ENCODE data around the gene DRAP1.

DRAP1 gene

DNA sequence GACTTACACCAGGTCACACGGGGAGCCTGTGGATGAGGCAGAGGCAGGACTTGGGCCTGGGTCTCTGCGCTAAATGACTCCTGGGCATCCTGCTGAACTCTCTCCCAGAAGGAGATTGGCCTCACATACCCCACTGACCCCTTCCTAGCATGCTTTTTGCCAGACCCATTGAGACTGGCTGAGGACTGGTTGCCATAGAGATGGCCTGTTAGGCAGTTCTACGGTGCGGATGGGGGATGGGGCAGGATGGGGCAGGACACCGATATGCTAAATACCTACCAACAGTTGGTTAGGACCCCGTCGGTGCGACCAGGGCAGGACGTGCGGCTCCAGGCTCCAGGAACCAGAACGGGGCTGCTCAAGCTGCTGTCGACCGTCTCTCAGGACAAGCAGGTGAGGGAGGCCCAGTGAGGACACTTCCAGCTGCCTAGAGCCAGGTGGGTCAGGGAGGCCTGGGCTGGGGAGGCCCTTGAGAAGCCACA is 26.2 kb downstream of the DRAP1 start, which contains the start of gene TSGA10IP:
TSS of gene TSGA10IP (plus strand) at position 51 of the 482 bp plus-strand sequence. CDS start at position 247, 196 bp downstream.
- TF ChIP-seq, protein P1, sequence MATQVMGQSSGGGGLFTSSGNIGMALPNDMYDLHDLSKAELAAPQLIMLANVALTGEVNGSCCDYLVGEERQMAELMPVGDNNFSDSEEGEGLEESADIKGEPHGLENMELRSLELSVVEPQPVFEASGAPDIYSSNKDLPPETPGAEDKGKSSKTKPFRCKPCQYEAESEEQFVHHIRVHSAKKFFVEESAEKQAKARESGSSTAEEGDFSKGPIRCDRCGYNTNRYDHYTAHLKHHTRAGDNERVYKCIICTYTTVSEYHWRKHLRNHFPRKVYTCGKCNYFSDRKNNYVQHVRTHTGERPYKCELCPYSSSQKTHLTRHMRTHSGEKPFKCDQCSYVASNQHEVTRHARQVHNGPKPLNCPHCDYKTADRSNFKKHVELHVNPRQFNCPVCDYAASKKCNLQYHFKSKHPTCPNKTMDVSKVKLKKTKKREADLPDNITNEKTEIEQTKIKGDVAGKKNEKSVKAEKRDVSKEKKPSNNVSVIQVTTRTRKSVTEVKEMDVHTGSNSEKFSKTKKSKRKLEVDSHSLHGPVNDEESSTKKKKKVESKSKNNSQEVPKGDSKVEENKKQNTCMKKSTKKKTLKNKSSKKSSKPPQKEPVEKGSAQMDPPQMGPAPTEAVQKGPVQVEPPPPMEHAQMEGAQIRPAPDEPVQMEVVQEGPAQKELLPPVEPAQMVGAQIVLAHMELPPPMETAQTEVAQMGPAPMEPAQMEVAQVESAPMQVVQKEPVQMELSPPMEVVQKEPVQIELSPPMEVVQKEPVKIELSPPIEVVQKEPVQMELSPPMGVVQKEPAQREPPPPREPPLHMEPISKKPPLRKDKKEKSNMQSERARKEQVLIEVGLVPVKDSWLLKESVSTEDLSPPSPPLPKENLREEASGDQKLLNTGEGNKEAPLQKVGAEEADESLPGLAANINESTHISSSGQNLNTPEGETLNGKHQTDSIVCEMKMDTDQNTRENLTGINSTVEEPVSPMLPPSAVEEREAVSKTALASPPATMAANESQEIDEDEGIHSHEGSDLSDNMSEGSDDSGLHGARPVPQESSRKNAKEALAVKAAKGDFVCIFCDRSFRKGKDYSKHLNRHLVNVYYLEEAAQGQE (IDR thresholded peaks at IDR 0.05; ENCODE audit: insufficient read depth in 1 of 2, low read depth in 2 of 2, low read length in 2 of 2) = no peak
- TF ChIP-seq POLR2AphosphoS5 (IDR thresholded peaks at IDR 0.05; ENCODE audit: low read depth, low read length) (no peak), FOXP2 (optimal IDR thresholded peaks at IDR 0.05; ENCODE audit: borderline replicate concordance, extremely low read depth, extremely low read length, insufficient read depth) (no peak), TAF1 (IDR thresholded peaks at IDR 0.05; ENCODE audit: borderline replicate concordance, insufficient read depth, low read length) (no peak), SIN3A (IDR thresholded peaks at IDR 0.05; ENCODE audit: borderline replicate concordance, insufficient read depth, low read length) (no peak)

DNA sequence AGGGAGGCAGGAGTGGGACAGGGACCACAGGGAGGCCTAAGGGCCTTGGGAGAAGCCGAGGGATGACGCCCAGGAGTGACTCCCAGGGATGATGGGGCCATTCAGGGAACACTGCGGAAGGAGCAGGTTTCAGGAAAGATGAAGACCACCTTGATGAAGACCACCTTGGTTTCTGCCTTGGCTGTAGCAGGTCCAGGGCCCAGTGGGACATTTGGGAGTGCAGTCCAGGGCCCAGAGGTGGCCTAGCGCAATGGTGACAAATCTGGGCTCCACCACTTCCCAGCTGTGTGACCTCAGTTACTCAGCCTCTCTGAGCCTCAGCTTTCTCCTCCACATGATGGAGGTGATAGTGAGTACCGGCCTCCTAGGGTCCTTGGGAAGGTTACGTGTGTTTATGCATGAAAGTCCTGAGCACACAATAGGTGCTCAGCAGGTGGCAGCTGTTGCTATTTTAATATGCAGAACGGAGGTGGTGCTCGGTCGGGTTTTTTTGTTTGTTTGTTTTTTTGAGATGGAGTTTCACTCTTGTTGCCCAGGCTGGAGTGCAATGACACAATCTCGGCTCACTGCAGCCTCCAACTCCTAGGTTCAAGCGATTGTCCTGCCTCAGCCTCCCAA is 26.8 kb downstream of the DRAP1 start:
- TF ChIP-seq, protein P1 (IDR thresholded peaks at IDR 0.05; ENCODE audit: insufficient read depth in 1 of 2, low read depth in 2 of 2, low read length in 2 of 2) = no peak
- TF ChIP-seq POLR2AphosphoS5 (IDR thresholded peaks at IDR 0.05; ENCODE audit: low read depth, low read length) = no peak
- TF ChIP-seq SIN3A (IDR thresholded peaks at IDR 0.05; ENCODE audit: borderline replicate concordance, insufficient read depth, low read length) = no peak
- no peak for TF ChIP-seq FOXP2 (optimal IDR thresholded peaks at IDR 0.05; ENCODE audit: borderline replicate concordance, extremely low read depth, extremely low read length, insufficient read depth)
- TF ChIP-seq TAF1 (IDR thresholded peaks at IDR 0.05; ENCODE audit: borderline replicate concordance, insufficient read depth, low read length) = no peak

DNA sequence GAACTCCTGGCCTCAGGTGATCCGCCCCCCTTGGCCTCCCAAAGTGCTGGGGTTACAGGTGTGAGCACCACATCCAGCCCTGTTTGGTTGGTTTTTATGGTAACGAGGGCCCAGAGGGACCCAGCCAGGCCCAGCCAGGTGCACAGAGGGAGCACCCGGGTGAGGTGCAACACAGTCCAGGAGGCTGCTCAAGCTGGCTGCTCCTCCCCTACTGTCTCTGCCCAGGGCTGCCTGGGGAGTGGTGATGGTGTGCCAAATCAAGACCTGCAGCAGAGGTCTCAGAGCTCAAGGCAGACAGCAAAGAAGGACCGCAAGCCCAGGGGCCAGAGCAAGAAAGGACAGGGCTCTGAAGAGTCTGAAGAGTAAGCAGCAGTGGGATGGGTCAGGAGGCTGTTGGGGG is 27.4 kb downstream of the DRAP1 start:
- TF ChIP-seq POLR2AphosphoS5 (IDR thresholded peaks at IDR 0.05; ENCODE audit: low read depth, low read length) (no peak), TAF1 (IDR thresholded peaks at IDR 0.05; ENCODE audit: borderline replicate concordance, insufficient read depth, low read length) (no peak), SIN3A (IDR thresholded peaks at IDR 0.05; ENCODE audit: borderline replicate concordance, insufficient read depth, low read length) (no peak), FOXP2 (optimal IDR thresholded peaks at IDR 0.05; ENCODE audit: borderline replicate concordance, extremely low read depth, extremely low read length, insufficient read depth) (no peak)
- TF ChIP-seq, protein P1 (IDR thresholded peaks at IDR 0.05; ENCODE audit: insufficient read depth in 1 of 2, low read depth in 2 of 2, low read length in 2 of 2) = no peak

DNA sequence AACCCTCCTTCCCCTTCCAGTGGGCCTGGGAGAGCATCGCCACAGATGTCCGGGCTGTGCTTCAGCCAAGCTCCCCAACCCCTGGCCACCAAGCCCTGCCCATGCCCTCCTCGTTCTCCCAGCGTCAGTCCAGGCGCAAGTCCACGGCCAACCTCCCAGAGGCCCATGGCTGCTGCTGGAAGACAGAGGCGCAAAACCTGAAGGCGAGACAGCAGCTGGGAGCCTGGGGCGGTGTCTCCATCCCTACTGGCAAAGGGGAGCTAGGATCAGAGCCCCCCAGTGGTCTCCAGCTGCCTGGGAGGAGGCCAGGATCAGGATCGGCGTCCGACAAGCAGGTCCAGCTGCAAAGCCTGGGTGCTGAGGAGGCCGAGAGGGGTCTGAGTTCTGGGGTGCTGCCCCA is 27.9 kb downstream of the DRAP1 start:
- TF ChIP-seq TAF1 (IDR thresholded peaks at IDR 0.05; ENCODE audit: borderline replicate concordance, insufficient read depth, low read length) (no peak), POLR2AphosphoS5 (IDR thresholded peaks at IDR 0.05; ENCODE audit: low read depth, low read length) (no peak), SIN3A (IDR thresholded peaks at IDR 0.05; ENCODE audit: borderline replicate concordance, insufficient read depth, low read length) (no peak), FOXP2 (optimal IDR thresholded peaks at IDR 0.05; ENCODE audit: borderline replicate concordance, extremely low read depth, extremely low read length, insufficient read depth) (no peak)
- TF ChIP-seq, protein P1 (IDR thresholded peaks at IDR 0.05; ENCODE audit: insufficient read depth in 1 of 2, low read depth in 2 of 2, low read length in 2 of 2) = no peak
